Erythroblast (primary cell): ENCODE results near the gene LRTM2.

Experiments used
- DNase-seq, 2 experiments: peaks; one replicate each; lab custom pipeline; 2025; lab: John Stamatoyannopoulos, UW
- GATA1 ChIP-seq: IDR thresholded peaks from 2 replicates; pipeline ENCODE4 v1.6.1; 2011; ENCODE audit warnings: low read depth, mild to moderate bottlenecking, control low read depth, low read length, moderate library complexity
- POLR2A ChIP-seq: IDR thresholded peaks from 2 replicates; pipeline ENCODE4 v1.6.1; 2011; ENCODE audit warnings: mild to moderate bottlenecking, low read length

LRTM2 gene

DNA sequence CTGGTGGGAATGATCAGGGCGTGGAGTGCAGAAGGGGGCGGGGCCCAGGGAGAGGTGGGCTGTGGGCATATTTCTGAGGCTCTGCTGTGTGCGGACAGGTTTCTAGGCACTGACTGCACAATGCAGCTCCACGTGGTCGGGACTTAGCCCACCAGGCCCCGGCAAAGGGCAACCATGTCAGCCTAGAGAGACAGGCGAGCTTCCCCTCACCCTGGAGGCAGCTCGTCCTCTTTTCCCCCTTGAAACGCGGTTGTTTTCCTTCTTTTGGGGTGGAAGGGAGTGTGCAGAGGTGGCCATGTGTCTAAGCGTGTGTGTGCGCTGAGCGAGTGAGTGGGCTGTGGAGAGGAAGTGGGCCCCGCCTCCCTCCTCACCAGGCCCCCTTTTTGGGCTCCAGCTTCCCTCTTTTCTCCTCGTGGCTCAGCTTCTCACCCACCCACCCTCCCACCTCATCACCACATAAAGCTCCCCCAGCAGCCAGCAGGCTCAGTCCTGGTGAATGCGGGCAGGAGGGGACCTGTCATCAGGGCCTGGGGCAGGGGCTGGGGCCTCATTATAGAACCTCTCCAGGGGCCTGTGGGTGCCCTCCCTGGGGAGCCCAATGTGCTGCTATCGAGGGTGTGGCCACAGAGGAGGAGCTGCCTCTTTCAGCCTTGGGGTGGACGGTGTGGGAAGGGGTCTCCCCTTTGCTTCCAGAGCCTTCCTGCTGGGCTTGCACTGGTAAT is 22.0 kb downstream of the LRTM2 start:
- TF ChIP-seq POLR2A (no peak), GATA1 (no peak)
- no peak for DNase-seq

DNA sequence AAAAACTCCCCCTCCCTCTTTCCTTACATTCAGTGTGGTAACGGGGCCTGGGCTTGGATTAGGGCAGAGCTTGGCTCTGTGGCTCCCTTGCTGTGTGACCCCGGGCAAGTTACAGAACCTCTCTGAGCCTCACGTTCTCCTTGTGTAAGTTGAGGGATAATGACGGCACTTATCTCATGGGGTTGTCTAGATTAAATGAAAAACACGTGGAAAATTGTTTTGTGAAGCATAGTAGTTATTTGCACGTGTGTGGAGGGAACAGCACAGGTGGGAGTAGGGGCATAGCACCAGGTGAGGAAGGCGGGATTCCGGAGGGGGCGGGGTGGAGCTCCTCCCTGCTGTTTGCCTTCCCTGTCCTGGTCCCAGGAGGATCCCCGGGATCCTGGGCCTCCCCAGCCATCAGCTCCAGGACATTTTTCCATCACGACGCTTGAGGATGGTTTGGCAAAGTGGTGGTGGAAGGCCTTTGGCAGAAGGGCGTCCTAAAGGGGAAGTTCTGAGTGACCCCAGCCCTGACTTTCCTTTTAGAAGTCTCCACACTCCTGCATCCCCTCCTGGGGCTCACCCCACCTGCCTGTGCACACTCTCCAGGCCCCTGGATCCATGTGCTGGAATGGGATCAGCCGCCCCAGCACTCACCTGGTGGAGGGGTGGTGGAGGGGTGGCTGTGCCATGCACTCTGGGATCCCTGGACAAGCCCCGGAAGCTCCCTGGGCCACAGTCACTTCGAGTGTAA is 22.7 kb downstream of the LRTM2 start:
- TF ChIP-seq GATA1 (no peak), POLR2A (no peak)
- no peak for DNase-seq

DNA sequence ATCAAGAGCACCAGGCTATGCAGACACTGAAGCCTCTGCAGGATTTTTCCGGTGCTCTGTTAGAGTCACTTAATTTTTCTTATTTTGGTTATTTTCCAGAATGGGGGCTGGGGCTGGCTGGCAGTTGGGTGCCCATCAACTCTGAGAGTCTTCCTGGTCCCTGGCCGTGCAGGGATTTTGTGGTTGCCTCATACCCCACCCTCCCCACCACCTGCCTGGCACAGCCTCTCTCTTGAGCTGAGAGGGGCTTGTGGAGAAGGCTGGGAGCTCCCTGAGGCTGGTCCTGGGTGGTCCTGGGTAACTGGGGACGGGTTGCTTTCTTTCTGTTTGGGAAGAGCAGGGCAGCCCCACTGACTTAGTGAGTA is 23.3 kb downstream of the LRTM2 start:
- no peak for DNase-seq
- no peak for TF ChIP-seq POLR2A
- TF ChIP-seq GATA1 = no peak

DNA sequence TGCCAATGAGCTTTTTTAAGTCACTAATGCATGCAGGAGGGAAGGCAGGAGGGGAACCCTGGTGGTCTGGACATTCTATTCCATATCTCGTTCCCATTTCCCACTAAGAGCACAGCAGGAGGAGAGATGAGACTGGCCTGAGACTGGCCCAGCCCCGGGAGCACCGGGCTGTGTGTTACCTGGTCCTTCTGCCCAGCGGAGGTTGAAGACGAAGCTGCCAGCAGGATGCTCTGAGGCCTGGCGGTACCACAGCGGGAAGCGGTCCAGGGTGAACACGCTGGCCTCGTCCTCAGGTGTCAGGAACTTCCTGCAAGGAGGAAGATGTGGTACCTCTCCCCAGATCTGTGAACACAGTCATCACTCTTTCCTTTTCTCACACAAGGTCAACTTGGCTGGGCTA is 23.9 kb downstream of the LRTM2 start:
- TF ChIP-seq GATA1 = no peak
- no peak for TF ChIP-seq POLR2A
- no peak for DNase-seq

DNA sequence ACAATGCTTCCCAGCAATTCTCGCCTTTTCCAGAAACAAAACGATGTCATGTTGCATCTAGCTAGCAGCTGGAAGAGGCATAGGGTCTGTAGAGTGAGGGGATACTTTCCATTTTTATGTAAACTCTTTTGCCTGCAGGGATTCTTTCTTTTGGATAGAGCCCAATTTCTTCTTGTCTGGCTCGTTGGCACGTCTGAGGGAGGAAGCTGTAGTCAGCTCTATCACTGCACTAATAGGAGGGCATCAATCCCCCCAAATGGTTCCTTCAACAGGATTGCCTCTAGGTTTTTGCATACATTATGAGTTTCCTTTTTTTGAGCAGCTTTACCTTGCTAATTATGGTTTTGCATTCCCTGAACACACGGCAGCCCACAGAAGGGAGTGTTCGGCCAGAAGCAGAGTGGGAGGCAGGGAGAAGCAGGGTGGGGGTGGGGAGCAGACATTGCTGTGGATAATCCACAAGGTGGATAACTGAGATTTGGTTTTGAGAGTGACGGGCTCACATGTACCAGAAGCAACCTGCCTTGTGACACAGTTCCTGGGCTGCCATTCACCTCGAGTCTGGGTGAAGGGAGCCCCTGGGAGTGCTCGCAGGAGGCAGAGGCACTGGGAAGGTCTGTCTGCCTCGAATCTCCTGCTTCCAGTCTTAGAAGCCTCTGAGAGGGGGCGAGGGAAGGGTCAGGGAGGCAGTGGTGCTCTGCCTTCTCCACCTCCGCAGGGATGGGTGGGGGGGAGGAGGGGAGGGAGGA is 24.5 kb downstream of the LRTM2 start:
- TF ChIP-seq POLR2A = no peak
- TF ChIP-seq GATA1 = no peak
- no peak for DNase-seq

DNA sequence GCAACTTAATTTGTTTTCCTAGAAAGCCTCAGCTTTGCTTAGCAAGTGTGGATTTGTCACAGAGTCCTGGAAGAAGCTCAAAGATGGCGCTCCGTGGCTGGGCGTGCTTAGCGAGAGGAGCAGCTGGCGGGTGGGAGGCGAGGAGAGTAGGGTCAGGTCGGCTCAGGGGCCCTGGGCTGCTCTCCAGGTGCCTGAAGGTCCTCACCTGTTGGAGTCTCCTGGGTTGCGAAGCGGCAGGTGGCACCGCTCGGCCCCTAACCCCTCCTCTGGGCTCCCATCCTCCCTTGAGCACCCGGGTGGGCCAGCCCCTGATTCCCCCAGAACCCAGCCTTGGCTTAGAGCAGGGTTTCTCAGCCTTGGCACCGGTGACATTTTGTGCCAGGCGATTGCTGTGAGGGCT is 25.1 kb downstream of the LRTM2 start:
- no peak for DNase-seq
- TF ChIP-seq POLR2A = no peak
- TF ChIP-seq GATA1 = no peak

DNA sequence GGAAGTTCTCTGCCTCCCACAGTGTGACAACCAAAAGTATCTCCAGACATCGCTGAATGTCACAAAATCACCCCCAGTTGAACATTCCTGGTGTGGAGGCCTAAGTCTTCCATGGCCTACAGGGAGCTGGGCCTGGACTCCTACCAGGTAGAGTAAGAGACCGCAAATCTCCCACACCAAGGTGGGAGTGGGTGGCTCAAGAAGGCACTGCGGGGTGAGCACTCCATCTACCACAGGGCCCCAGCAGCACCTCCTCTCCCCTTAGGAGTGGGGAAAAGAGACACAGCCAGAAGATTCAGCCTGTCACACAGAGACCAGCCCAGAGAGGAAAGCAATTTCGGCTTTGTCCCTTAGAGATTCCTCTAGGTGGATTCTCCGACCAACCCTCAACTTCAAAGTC is 25.5 kb downstream of the LRTM2 start:
- DNase-seq = no peak
- TF ChIP-seq GATA1 (no peak), POLR2A (no peak)

DNA sequence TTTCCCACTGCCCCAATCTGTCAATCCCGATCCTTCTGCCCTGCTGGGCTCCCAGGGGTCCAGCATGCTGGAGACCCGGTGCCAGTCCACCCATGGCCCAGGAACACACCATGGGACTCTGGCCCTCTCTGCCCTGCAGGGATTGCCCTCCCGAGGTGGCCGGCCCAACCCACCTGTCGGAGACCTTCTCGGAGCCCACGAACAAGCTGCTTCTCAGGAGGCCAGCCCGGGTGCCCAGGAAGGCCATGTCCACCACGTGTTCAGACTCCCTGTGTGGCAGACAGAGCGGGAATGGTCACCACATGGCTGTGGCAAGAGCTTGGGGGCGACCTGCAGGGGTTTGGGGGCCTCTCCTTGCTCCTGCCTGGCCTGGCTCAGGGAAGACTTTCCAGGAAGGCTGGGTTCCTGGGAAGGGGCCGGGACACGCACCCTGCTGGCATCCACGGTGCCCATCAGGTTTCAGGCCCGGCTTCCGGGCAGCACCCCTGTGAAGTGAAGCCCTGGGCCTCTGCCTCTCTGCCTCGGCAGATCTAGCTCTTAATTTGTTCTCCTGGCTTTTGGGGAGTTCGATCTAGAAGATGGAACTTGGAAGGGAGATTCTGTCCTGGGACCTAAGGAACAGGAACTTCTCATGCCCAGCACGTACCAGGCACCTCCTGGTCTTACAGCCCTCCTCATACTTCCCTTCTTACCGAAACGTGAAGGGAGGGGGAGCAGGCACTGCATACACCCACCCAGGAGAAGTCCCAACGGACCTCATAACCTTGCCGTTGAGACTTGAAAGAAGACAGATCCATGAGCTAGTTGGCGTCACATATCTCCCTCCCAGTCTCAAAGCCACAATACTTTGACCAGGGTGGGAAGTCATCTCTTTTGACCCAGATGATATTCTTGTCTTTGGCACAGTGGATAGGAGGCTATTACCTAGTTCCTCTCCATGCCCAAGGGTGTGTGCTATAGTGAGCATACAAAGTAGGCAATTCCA is 26.3 kb downstream of the LRTM2 start:
- no peak for TF ChIP-seq GATA1
- no peak for TF ChIP-seq POLR2A
- DNase-seq = no peak

DNA sequence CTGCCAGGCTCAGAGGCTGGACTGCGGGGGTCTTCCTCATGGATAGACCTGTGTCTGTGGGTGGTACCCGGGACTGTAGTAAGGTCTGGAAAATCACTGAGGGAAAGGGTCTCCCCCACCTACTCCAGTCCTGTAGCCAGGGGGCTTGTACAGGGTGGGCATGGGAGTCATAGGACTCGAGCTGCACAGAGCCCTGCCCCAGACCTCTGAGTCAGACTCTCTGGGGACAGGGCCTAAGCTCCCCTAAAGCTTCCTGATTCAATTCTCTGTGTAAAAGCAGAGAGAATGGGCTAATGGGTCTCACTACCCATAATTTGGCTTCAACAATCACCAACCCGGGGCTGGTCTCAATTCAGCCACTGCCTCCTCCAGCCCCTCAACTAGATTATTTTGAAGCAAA is 27.0 kb downstream of the LRTM2 start:
- TF ChIP-seq GATA1 = no peak
- TF ChIP-seq POLR2A = no peak
- no peak for DNase-seq

DNA sequence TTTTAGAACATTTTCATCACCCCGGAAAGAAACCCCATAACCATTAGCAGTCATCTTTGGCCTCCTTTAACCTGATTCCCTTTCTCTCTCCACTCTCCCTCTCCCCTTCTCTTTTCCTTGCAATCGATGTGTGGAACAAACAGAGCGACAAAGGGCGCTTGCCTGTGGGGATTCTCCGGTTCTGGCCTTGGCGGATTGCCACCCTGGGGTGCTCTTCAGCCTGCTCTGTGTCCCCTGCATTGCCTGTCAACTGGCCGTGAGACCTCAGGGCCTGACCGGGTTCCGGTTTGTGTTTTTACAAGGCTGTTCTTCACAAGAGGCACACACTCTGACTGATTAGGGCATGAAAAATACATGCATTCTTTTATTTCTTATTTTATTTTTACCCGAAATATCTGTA is 27.8 kb downstream of the LRTM2 start:
- TF ChIP-seq POLR2A (no peak), GATA1 (no peak)
- no peak for DNase-seq

DNA sequence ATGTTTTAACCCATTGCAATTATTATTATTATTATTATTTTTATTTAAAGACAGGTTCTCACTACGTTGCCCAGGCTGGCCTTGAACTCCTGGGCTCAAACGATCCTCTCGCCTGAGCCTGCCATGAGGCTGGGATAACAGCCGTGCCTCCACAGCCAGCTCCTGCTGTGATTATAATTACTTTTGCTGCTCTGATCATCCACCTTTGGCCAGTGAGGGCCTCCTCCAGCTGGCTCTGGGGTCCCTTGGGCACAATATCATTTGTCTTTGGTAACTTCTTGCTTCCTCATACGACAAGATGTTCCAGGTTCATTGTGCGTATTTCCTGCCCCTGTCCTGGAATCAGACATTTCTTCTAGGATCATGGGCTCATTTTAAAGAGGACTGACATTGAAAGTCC is 28.4 kb downstream of the LRTM2 start:
- TF ChIP-seq POLR2A (no peak), GATA1 (no peak)
- DNase-seq = no peak

DNA sequence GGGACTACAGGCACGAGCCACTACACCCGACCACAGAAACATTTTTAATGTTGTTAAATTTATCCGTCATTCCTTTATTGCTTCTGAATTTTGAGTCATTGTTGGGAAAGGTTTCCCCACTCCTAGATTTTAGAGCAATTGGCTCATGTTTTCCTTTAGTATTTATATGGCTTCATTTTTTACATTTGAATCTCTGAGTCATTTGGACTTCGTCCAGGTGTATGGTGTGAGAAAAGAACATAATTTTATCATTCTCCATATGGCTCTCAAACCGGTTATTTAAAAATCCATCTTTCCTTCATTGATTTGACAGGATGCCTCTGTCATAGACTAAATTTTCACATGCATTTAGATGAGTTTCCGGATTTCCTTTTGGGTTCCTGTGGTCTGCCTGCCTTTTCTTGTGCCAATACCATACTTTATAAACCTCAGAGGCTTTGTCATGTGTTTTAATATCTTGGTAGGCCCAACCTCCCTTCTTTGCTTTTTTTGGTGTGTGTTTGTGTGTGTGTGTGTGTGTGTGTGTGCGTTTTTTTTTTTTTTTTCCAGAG is 30.9 kb downstream of the LRTM2 start:
- DNase-seq = no peak
- TF ChIP-seq POLR2A (no peak), GATA1 (no peak)

DNA sequence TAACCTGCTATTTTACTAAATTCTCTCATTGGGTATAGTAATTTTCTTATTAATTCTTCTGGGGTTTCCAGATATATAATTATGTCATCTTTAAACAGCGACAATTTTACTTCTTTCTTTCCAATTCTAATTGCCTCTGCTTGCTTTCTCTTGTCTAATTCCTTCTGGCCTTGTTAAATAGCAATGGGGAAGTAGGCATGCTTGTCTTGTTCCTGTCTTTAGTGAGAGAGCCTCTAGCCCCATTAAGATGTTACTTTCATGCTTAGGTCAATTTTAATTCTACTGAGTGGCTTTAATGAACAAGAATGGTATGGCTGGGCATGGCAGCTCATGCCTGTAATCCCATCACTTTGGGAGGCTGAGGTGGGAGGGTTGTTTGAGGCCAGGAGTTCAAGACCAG is 31.7 kb downstream of the LRTM2 start:
- TF ChIP-seq GATA1 (no peak), POLR2A (no peak)
- no peak for DNase-seq
